NCI-H2196 (cell line): ENCODE results near the gene COL2A1.

Experiments
- DNase-seq: peaks from one replicate; lab custom pipeline; 2025; ENCODE audit not compliant: unreplicated experiment; lab: John Stamatoyannopoulos, UW

Gene COL2A1

GRCh38 chr12:48004053-48004941 lies at the start of gene COL2A1:
TSS of gene COL2A1 (minus strand) at chr12:48004476. CDS start at chr12:48004321, 155 bp downstream.
- no peak for DNase-seq

GRCh38 chr12:48053883-48054282 lies 49.6 kb upstream of the COL2A1 start:
- DNase-seq: no peak

- DNase-seq: no peak
Measured at GRCh38 chr12:48053122-48053521, 48.8 kb upstream of the COL2A1 start.

- no peak for DNase-seq
Measured at GRCh38 chr12:48051681-48052080, 47.4 kb upstream of the COL2A1 start.

- DNase-seq: no peak
Measured at GRCh38 chr12:48050174-48050573, 45.9 kb upstream of the COL2A1 start.

- DNase-seq: no peak
Measured at GRCh38 chr12:48045965-48046518, 41.8 kb upstream of the COL2A1 start.

GRCh38 chr12:48045061-48045846 lies 41.0 kb upstream of the COL2A1 start:
- no peak for DNase-seq

- no peak for DNase-seq
Measured at GRCh38 chr12:48044396-48044795, 40.1 kb upstream of the COL2A1 start.

- no peak for DNase-seq
Measured at GRCh38 chr12:48043771-48044170, 39.5 kb upstream of the COL2A1 start.

- no peak for DNase-seq
Measured at GRCh38 chr12:48041591-48042423, 37.5 kb upstream of the COL2A1 start.

- no peak for DNase-seq
Measured at GRCh38 chr12:48040354-48040753, 36.1 kb upstream of the COL2A1 start.

GRCh38 chr12:48039151-48039550 lies 34.9 kb upstream of the COL2A1 start:
- no peak for DNase-seq

- DNase-seq: no peak
Measured at GRCh38 chr12:48038085-48038484, 33.8 kb upstream of the COL2A1 start.

- no peak for DNase-seq
Measured at GRCh38 chr12:48037267-48037915, 33.1 kb upstream of the COL2A1 start.

- no peak for DNase-seq
Measured at GRCh38 chr12:48036818-48037217, 32.5 kb upstream of the COL2A1 start.

GRCh38 chr12:48034835-48035805 lies 30.8 kb upstream of the COL2A1 start:
- DNase-seq: no peak

- no peak for DNase-seq
Measured at GRCh38 chr12:48033451-48033850, 29.2 kb upstream of the COL2A1 start.

- no peak for DNase-seq
Measured at GRCh38 chr12:48032597-48032996, 28.3 kb upstream of the COL2A1 start.
